T-helper 1 cell treated with Interleukin-12 subunit alpha and Interleukin-12 subunit beta and Interleukin-4 antibody, amounts not matched to agents 30 ng/mL and 1 ng/mL, for 36 hours (primary cell): ENCODE results near the gene BNIPL. TPM values are rescaled to one million over a fixed set of nuclear protein-coding genes. Genes with fewer than 3 reads are reported as not detected.

Experiments used
- intact Hi-C: fragments of 100-400 bp; cut with micrococcal nuclease; formaldehyde crosslinking; loops from one replicate; pipeline ENCODE4 v1.15.1; 2024
- total RNA-seq: library from RNA; stranded (reverse); gene quantifications from 2 replicates; pipeline ENCODE4 v1.2.3, GENCODE V29; 2022

The BNIPL gene
- total RNA-seq, 1 donor from 2014 or later = 2.6 TPM

- intact Hi-C loops = loop anchor here (2.0 to 5.0 kb wide), 8 partner anchors 40 to 1080 kb away; partner anchors contain the start of genes GOLPH3L, POGZ, RFX5 and SEMA6C
Observed at GRCh38 chr1:151009206-151009587, 27.2 kb upstream of the BNIPL start.

DNA sequence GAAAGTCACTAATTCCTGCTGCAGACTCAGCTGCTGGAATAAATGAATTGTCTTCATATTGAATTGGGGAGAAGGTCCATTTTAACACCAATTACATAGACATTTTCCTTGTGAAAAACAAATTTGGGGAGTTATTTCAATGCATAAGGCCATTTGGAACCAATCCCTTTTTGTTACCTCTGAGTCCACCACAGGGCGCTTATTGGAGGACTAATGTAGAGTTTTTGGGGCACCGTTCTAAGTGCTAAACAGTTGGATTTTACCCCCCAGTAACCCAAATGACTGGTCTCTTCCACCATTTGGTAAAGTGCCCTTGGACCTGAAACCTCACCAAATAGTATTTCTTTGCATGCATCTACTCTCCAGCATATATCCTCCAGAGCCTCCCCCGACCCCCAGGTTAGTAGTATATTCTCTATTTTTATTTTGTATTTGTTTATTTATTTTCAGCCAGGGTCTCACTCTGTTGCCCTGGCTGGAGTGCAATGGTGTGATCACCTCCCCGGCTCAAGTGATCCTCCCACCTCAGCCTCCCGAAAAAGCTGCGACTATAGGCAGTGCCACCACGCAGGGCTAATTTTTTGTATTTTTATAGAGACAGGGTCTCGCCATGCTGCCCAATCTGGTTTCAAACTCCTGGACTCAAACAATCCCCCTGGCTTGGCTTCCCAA lies 26.6 kb upstream of the BNIPL start:
- intact Hi-C loops = loop anchor here (2.0 to 5.0 kb wide), 8 partner anchors 39 to 1081 kb away; partner anchors contain the start of genes GOLPH3L, POGZ, RFX5 and SEMA6C

GRCh38 chr1:151010346-151010726 lies 26.1 kb upstream of the BNIPL start:
- intact Hi-C loops = no loop called here

GRCh38 chr1:151011154-151011850 lies 25.1 kb upstream of the BNIPL start:
- intact Hi-C loops = no loop called here

- intact Hi-C loops = no loop called here
Observed at GRCh38 chr1:151012684-151013471, 23.5 kb upstream of the BNIPL start.

- intact Hi-C loops = no loop called here
Observed at GRCh38 chr1:151013518-151013917, 22.9 kb upstream of the BNIPL start.

DNA sequence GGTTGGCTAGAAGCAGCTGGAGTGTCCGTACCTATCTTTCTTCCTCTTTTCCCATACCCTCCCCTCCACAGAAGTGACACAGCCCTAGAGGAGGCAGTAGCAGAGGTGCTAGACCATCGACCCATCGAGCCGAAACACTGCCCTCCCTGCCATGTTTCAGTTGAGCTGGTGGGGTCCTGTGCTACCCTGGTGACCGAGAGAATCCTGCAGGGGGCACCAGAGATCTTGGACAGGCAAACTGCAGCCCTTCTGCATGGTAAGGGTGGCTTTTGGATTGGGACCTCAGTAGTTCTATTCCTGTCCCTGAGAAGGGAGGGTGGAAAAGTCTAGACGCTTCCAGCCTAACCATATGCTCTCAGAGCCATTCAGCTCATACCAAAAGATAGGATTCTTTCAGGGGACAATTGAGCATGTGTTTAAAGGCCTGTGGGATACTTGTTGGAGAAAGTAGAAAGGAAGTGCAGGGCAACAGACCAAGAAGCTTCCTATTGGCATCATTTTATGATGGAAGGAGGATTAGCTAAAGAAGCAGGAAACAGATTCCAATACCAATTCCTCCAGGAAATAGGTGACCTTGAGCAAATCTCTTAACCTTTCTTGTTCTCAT lies 11.7 kb upstream of the BNIPL start:
- intact Hi-C loops = loop anchor here (1.0 to 2.0 kb wide), 7 partner anchors 24 to 227 kb away; partner anchors contain the start of genes GABPB2, MLLT11, SEMA6C and TNFAIP8L2

DNA sequence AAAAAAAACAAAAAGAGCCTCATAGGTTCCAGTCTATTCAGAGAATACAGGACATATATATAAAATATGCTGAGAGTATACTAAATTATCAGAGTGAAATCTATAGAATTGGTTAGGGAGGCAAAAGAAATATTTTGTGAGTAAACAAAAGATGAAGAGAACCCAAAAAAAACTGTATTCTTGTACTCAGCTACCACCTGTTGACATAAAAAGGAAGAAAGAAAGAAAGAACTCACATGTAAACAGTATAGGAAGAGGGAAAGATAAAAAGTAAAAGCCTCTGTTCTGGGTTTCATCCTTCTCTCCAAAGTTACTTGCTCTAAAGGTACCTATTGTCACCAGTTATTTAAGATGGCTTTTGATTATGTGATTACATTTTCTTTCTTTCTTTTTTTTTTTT lies 9.9 kb upstream of the BNIPL start:
- intact Hi-C loops = no loop called here

DNA sequence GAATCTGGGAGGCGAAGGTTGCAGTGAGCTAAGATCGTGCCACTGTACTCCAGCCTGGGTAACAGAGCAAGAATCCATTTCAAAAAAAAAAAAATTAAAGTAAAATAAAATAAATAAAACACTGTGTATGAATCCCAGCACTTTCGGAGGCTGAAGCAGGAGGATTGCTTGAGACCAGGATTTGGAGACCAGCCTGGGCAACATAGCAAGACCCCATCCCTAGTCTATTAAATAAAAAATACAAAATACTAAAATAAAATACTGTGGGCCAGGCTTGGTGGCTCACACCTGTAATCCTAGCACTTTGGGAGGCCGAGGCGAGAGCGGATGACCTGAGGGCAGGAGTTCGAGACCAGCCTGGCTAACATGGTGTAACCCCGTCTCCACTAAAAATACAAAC lies 4.2 kb upstream of the BNIPL start:
- intact Hi-C loops = no loop called here

DNA sequence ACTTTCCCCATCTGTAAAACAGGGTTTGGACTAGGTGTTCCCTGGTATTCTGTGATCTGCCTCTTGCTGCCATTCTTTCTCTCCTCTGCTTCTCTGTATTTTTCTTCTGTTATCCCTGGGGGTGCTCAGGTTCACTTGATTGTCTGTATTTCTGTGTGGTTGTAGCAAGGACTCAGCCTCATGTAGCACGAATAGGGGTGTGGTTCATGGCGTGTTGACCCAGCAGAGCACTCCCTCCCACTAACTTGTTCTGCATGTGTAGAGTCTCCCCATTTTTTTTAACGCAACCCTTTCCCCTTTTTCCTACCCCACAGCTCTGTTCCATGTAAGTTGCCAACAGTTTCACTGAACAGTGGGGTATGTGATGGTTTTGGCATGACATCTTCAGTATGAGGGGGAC lies 1.2 kb upstream of the BNIPL start:
- intact Hi-C loops = no loop called here

DNA sequence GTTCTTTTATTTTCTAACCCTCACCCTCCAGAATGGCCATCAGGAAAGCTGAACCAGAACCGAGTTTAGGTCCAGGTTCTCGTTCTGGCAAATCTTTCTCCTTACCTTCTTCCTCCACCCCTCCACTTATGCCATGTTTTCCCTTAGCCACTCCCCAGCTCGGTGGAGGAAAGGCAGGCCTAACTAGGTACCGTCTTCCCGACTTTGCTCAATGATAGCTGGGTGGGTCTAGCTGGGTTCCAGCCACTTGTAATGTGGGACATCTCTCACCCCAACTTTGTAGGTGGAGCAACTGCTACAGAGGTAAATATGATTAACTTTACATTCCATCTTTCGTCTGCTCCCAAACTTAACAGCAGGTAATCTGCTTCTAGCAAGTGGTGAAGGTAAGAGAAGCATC lies 646 bp downstream of the BNIPL start:
- intact Hi-C loops = loop anchor here (2.0 kb wide), 1 partner anchor 18 kb away; no protein-coding TSS in a partner anchor

DNA sequence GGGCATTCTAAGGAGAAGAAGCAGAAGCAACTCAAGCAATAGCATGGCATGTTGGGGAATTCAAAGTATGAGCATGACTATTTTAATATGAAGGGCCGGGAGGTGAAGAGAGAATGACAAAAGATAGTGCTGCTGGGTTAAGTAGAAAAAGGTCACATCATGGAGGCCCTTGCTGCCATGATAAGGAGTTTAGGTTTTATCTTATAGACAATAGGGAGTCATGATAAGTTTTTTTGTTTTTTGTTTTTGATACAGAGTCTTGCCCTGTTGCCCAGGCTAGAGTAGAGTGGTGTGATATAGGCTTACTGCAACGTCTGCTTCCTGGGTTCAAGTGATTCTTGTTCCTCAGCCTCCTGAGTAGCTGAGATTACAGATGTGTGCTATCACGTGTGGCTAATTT lies 3.1 kb downstream of the BNIPL start:
- intact Hi-C loops = no loop called here

GRCh38 chr1:151043163-151043562 lies 6.8 kb downstream of the BNIPL start:
- intact Hi-C loops = loop anchor here (2.0 kb wide), 1 partner anchor 16 kb away; the partner anchor contains the start of gene CDC42SE1

- intact Hi-C loops = no loop called here
Observed at GRCh38 chr1:151047591-151047924, 11.2 kb downstream of the BNIPL start, which contains the start of gene C1orf56. C1orf56 (plus strand) TSS chr1:151047751; CDS start chr1:151047848, 97 bp downstream.

DNA sequence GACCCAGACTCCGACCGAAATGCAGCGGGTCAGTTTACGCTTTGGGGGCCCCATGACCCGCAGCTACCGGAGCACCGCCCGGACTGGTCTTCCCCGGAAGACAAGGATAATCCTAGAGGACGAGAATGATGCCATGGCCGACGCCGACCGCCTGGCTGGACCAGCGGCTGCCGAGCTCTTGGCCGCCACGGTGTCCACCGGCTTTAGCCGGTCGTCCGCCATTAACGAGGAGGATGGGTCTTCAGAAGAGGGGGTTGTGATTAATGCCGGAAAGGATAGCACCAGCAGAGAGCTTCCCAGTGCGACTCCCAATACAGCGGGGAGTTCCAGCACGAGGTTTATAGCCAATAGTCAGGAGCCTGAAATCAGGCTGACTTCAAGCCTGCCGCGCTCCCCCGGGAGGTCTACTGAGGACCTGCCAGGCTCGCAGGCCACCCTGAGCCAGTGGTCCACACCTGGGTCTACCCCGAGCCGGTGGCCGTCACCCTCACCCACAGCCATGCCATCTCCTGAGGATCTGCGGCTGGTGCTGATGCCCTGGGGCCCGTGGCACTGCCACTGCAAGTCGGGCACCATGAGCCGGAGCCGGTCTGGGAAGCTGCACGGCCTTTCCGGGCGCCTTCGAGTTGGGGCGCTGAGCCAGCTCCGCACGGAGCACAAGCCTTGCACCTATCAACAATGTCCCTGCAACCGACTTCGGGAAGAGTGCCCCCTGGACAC lies 11.7 kb downstream of the BNIPL start:
- intact Hi-C loops = loop anchor here (1.0 to 2.0 kb wide), 5 partner anchors 8 to 69 kb away; partner anchors contain the start of gene PRUNE1

DNA sequence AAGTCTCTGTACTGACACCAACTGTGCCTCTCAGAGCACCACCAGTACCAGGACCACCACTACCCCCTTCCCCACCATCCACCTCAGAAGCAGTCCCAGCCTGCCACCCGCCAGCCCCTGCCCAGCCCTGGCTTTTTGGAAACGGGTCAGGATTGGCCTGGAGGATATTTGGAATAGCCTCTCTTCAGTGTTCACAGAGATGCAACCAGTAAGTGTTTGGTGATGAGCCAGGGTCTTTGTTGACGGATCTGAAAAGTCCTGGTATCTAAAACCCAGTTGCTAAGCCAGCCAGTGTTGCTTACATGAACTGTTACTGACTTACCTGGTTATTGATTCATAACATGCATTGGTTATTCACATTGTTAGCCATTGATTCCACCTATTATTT lies 12.3 kb downstream of the BNIPL start:
- intact Hi-C loops = loop anchor here (1.0 to 2.0 kb wide), 5 partner anchors 8 to 70 kb away; partner anchors contain the start of gene PRUNE1

GRCh38 chr1:151049458-151049857 lies 13.1 kb downstream of the BNIPL start:
- intact Hi-C loops = loop anchor here (2.0 kb wide), 3 partner anchors 25 to 71 kb away; partner anchors contain the start of gene PRUNE1

DNA sequence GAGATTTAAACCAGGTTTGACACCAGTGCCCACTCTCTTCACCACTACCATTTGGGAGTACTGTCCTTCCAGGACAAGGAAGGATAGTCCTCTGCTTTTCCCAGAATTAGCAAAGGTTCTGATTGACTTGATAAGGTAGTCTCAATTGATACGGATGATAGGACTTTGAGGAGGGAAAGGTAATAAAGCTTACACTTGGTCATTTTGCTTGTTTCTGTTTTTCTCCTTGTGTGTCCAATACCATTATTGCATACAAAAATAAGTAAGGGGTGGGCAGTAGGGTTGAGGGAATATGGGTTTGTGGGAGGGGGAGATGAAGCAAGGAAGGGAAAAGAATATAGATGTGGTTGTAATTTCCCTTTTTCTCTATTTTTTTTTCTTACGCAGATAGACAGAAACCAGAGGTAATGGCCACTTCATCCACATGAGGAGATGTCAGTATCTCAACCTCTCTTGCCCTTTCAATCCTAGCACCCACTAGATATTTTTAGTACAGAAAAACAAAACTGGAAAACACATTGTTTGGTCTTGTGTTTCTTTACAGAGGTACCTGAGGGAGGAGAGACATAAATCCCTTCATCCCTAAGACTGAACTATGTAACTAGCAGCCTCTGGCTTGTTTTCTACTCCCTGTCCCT lies 13.8 kb downstream of the BNIPL start:
- intact Hi-C loops = no loop called here

- intact Hi-C loops = no loop called here
Observed at GRCh38 chr1:151051356-151052009, 15.1 kb downstream of the BNIPL start.
